ENCODE measurements around the gene IBSP. TPM values are rescaled to one million over a fixed set of nuclear protein-coding genes. Genes with fewer than 3 reads are reported as not detected.

Gene IBSP
- total RNA-seq, 1 experiment from 2014 or later, result not detected

GRCh38 chr4:87851332-87851731 lies 52.0 kb downstream of the IBSP start:
- H2BK20ac ChIP-seq (ENCODE audit: low read depth, low read length, poor library complexity, severe bottlenecking), result no peak overlapping the region
- H3K23ac ChIP-seq (ENCODE audit: insufficient read length, low read depth, low read length), result no peak overlapping the region
- no peak for TF ChIP-seq CTCF (conservative IDR thresholded peaks at IDR 0.05)
- no peak overlapping the region for H3K4me2 ChIP-seq (ENCODE audit: insufficient read depth, insufficient read length, low read length)
- no peaks in the 10 kb centered on the region for H4K20me1 ChIP-seq (ENCODE audit: control insufficient read depth, insufficient read depth, insufficient read length)
- peaks cover 2% of the 10 kb centered on the region for H3K23me2 ChIP-seq (ENCODE audit: insufficient read length, low read depth, low read length, poor library complexity, severe bottlenecking)
- H3T11ph ChIP-seq (ENCODE audit: low read length), result no peak overlapping the region
- H3K4me3 Mint-ChIP-seq, result no peak overlapping the region
- no peak overlapping the region for H2AK5ac ChIP-seq (ENCODE audit: insufficient read length, low read length)
- peaks cover 12 to 29% of the 10 kb centered on the region in 2 experiments for H3K4me1 Mint-ChIP-seq
- H3K27ac ChIP-seq (ENCODE audit: insufficient read length, low read depth, low read length), result no peak overlapping the region
- no peak overlapping the region for H3K27ac Mint-ChIP-seq
- H3K18ac ChIP-seq (ENCODE audit: insufficient read length, low read depth, low read length), result no peak overlapping the region
- peaks cover 8% of the 10 kb centered on the region; the same call in 1 of the 2 replicates for H3K4me1 ChIP-seq (ENCODE audit: insufficient read depth, low read length)
- no peak overlapping the region for H3K4ac ChIP-seq (ENCODE audit: low read depth, low read length)
- H4K91ac ChIP-seq (ENCODE audit: insufficient read length, low read depth, low read length), result no peak overlapping the region
- H2BK15ac ChIP-seq (ENCODE audit: low read depth, low read length), result no peak overlapping the region
- H2BK5ac ChIP-seq (ENCODE audit: insufficient read length, low read length), result no peak overlapping the region
- no CpG with 5 or more reads among the region's 8 CpGs for WGBS (ENCODE audit: extremely low coverage, insufficient read length, low lambda C conversion rate)
- H3K9ac ChIP-seq (ENCODE audit: extremely low read depth, insufficient read length, low read length), result no peak overlapping the region
- no peak overlapping the region for H3K14ac ChIP-seq (ENCODE audit: insufficient read depth, low read length)
- H3K9me3 ChIP-seq (ENCODE audit: control insufficient read depth, low read depth, low read length), result no peaks in the 10 kb centered on the region
- no peak overlapping the region for H2BK12ac ChIP-seq (ENCODE audit: insufficient read length, low read depth, low read length)
- no peak overlapping the region for H3K56ac ChIP-seq (ENCODE audit: insufficient read length, low read depth, low read length)
- H3K27me3 Mint-ChIP-seq (ENCODE audit: low read depth), result no peaks in the 10 kb centered on the region
- no peaks in the 10 kb centered on the region for H3K79me1 ChIP-seq (ENCODE audit: insufficient read depth, low read depth, low read length, poor library complexity, severe bottlenecking)
- no peak overlapping the region for H4K5ac ChIP-seq (ENCODE audit: insufficient read length, low read depth, low read length)
- H4K8ac ChIP-seq (replicated peaks; ENCODE audit: insufficient read length, low read depth, low read length), result no peak overlapping the region
- no peak for DNase-seq
- no peaks in the 10 kb centered on the region; a peak in 1 of 7 replicates for H3K36me3 Mint-ChIP-seq (ENCODE audit: insufficient read depth in 1 of 3, low read depth in 3 of 3)
- no peak overlapping the region for H2BK120ac ChIP-seq (ENCODE audit: low read depth, low read length, poor library complexity, severe bottlenecking)
- H3K9me3 Mint-ChIP-seq, result no peaks in the 10 kb centered on the region
- H3K27me3 ChIP-seq (ENCODE audit: insufficient read depth, low read length), result no peaks in the 10 kb centered on the region; the same call in 1 of the 2 replicates
- H2AFZ ChIP-seq (ENCODE audit: low read length), result no peak overlapping the region
- H3K79me2 ChIP-seq (ENCODE audit: insufficient read depth, low read length), result no peaks in the 10 kb centered on the region

Data from H9 (cell line).